ENCODE measurements around the gene IL17RC.
"Not testable (repeated sequence)": the region's sequence is repeated elsewhere in the genome, so short reads cannot be mapped to it uniquely, and the experiment has no call there.

IL17RC gene

DNA sequence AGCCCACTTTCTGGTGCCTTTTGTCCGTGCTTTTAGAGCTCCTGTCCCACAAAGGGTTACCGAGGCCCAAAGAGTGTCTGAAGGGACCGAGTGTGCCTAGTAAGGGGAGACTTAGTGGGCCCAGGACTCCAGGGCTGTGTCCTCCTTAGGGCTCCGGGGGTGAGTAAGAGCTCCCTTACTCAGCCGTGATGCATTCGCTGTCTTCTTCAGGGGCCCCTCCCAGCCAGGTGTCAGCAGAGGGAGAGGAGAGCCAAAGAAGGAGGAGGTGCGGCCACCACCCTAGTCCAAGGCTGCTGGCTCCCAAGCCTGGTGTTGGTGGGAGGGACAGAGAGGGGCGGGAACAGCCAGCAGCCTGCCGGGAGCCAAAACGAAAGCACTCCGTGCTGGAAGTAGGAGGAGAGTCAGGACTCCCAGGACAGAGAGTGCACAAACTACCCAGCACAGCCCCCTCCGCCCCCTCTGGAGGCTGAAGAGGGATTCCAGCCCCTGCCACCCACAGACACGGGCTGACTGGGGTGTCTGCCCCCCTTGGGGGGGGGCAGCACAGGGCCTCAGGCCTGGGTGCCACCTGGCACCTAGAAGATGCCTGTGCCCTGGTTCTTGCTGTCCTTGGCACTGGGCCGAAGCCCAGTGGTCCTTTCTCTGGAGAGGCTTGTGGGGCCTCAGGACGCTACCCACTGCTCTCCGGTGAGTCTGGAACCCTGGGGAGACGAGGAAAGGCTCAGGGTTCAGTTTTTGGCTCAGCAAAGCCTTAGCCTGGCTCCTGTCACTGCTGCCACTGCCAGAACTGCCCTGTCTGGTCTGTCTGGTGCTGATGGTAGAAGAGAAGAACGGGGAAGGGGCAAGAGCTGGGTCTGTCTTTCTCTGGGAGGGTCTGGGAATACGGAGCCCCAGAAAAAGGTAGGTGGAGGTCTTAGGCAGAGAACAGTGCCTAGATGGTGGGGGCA is at the start of gene IL17RC:
Gene IL17RC, plus strand, starts transcription at position 365 of the 947 bp plus-strand sequence. Its CDS starts 218 bp downstream, at position 583.
- DNase-seq: peak in 1 of 2 donors; percentile 24

DNA sequence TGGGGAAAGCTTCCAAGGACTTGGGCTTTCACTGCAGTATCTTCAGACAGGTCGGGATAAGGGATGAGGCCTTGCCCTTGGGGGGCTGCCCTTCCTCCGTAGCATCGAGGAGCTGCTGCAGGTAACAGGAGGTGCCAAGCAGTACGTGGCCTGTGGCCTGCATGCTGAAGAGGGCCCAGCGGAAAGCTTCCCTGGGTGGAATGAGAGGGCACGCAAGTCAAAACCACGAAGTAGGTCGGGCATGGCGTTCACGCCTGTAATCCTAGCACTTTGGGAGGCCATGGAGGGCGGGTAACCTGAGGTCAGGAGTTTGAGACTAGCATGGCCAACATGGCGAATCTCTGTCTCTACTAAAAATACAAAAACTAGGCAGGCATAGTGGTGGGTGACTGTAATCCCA is 49.8 kb upstream of the IL17RC start:
- no peak for DNase-seq

DNA sequence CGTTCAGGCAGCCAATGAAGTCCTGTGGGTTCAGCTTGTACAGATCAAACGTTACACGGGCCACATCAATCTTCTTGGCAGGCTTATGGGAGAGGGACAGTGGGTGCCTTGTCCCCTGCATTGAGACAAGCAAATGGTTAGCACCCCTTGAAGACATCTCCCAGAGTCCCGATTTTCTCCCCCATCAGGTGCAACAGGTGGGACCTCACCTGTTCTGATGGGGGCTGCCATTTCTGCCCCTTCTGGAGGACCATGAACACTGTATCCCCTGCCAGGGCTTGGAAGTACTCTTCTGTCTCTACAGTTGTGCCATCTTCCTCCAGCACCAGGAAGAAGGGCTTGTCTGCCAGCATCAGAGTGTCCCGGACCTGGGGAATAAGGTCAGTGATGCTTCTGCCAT is 46.9 kb upstream of the IL17RC start:
- DNase-seq: no peak

GRCh38 chr3:9870978-9871377 is 45.9 kb upstream of the IL17RC start:
- DNase-seq: no peak

DNA sequence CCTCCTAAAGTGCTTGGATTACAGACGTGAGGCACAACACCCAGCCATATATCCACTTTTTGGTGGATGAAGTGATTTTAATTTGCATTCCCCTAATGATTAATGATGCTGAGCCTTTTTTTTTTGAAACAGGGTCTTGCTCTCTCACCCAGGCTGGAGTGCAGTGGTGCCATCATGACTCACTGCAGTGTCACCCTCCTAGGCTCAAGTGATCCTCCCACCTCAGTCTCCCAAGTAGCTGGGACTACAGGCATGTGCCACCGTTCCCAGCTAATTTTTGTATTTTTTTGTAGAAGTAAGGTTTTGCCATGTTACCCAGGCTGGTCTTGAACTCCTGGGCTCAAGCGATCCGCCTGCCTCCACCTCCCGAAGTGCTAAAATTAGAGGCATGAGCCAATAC is 44.8 kb upstream of the IL17RC start:
- DNase-seq: not testable (repeated sequence)

DNA sequence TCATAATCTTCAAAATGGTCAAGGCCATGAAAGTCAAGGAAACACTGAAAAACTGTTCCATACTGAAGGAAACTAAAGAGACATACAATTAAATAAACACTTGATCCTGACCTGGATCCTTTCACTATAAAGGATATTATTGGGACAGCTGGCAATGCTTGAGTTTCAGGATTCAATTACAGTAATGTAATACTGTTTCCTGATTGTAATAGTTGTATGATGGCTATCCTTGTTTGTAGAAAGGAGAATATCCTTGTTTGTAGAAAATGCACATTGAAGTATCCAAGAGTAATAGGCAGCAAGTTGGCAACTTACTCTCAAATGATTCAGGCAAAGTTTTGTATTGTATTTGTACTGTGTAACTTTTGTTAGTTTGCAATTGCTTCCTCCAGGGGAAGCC is 41.5 kb upstream of the IL17RC start:
- no peak for DNase-seq

- DNase-seq: not testable (repeated sequence)
These were observed 40.6 kb upstream of the IL17RC start for GRCh38 chr3:9876255-9876654.

- no peak for DNase-seq
These were observed 39.9 kb upstream of the IL17RC start for GRCh38 chr3:9876991-9877390.

- DNase-seq: no peak
These were observed 38.2 kb upstream of the IL17RC start for GRCh38 chr3:9878700-9879099.

GRCh38 chr3:9879830-9880549 is 36.9 kb upstream of the IL17RC start, which contains the start of gene CIDEC:
Gene CIDEC, minus strand, starts transcription at chr3:9880253. Its CDS starts 1,767 bp downstream, at chr3:9878486.
- no peak for DNase-seq

GRCh38 chr3:9881441-9881840 is 35.5 kb upstream of the IL17RC start:
- DNase-seq: no peak

DNA sequence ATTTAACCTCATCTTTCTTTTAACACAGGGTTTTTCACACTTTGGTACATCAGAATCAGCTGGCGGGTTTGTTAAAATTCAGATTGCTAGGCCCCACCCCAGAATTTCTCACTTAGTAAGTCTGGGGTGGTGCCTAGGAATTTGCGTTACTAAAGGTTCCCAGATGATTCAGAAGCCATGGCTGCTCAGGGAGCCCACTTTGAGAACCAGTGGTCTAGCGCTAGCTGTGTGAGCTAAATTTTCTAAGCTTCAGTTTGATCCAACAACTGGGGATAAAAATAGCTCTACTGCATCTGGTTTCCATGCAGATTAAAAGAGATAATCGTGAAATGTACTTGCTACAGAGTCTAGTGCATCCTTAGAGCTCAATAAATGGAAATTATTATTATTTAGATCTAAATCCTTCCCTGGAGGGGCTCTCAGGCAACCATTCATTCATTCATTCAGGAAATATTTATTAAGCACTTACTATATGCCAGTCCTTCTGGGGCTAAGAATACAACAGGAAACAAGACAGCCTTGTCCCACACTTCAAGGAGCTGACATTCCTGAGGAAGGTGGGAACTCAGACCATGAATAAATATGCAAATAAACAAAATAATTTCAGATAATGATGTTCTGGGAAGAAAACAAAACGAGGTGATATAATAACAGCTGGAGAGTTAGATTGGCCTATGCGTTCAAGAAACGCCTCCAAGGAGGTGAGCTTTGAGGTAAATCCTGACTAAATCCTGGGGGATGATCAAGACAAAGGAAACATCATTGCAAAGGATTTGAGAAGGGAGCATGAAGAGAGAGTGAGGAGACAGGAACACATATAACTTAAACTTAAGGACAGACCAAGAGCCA is 33.0 kb upstream of the IL17RC start:
- no peak for DNase-seq

GRCh38 chr3:9884555-9885165 is 32.2 kb upstream of the IL17RC start:
- DNase-seq: no peak

- DNase-seq: no peak
These were observed 30.6 kb upstream of the IL17RC start for GRCh38 chr3:9886328-9886727.

GRCh38 chr3:9887480-9887879 is 29.4 kb upstream of the IL17RC start:
- no peak for DNase-seq

DNA sequence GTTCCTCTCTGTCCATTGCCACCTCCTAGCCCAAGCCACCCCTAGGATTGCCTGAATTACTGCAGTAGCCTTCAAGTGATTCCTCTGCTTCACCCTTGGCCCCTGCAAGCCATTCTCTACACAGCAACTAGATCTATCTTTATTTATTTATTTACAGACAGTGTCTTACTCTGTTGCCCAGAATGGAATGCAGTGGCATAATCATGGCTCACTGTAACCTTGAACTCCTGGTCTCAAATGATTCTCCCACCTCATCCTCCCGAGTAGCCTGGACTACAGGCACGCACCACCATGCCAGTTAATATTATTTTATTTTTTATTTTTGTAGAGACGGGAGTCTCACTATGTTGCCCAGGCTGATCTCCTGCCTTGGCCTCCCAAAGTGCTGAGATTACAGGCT is 28.4 kb upstream of the IL17RC start:
- no peak for DNase-seq

DNA sequence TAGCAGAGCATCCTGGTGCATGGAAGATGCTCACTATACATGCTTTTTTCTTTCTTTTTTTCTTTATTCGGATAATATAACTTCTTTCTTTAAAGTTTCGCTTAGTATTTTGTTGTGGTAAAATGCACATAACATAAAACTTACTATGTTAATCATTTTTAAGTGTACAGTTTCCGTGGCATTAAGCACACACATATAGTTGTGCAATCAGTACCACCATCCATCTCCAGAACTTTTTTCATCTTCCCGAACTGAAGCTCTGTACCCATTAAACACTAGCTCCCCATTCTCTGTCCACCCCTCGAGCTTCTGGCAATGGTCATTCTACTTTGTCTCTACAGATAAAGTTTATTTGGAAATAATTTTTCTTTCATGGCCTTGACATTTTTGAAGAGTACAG is 27.5 kb upstream of the IL17RC start:
- no peak for DNase-seq

DNA sequence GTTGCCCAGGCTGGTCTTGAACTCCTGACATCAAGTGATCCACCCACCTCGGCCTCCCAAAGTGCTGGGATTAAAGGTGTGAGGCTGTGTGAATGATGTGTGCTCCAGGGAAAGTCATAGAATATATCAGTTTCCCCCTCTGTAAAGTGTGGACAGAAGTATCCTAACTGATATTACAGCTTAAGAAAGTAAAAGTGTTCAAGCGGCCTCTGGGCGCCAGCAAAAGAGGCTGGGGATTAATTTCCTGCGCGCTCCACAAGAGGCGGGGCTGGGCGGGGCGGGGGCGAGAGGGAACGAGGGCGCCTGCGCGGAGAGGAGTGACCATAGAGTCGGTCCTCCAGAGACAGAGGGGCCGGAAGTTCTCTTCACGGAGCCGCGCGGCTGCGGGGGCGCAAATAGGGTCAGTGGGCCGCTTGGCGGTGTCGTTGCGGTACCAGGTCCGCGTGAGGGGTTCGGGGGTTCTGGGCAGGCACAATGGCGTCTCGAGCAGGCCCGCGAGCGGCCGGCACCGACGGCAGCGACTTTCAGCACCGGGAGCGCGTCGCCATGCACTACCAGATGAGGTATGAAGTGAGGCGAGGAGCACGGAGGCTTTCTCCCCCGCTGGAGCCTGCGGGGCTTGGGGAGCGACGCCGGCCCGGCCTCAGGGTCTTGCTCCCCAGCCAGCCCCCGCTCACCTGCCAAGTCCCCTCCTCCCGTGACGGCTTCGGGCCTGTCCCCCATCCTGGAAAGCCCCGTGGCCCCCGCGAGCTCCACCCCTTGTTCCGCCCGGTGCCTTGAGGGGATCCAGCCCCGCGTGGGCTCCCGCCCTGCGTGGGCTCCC is 26.4 kb upstream of the IL17RC start, which contains the start of gene JAGN1:
Gene JAGN1, plus strand, starts transcription at position 362 of the 823 bp plus-strand sequence. Its CDS starts 113 bp downstream, at position 475.
- peak; percentile 91 to 94 for DNase-seq

GRCh38 chr3:9891072-9891622 is 25.8 kb upstream of the IL17RC start:
- no peak for DNase-seq

DNA sequence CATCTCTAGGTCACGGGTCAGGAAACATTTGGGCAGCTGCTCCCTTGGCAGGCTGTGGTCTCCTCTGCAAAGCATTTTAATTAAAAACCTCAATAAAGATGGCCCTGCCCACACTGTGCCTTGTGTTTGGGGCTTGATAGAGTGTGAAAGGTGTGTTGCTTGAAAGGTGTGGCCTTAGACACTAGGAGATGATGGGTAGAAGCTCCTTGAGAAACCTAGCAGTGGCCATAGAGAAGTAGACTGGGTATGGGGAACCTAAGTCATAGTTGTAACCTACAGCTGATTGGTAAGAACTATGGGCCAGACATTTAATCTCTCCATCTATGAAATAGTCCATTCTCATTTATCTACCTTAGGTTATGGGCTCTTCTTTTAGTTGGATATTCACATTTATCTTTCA is 23.2 kb upstream of the IL17RC start:
- DNase-seq: no peak

- DNase-seq: not testable (repeated sequence)
These were observed 21.2 kb upstream of the IL17RC start for GRCh38 chr3:9895715-9896114.

Measured in CD4-positive, alpha-beta T cell treated with Interleukin-4 for 1 hour (primary cell).